ENCODE data around the gene WNT3A.
"Not testable (repeated sequence)": the region's sequence is repeated elsewhere in the genome, so short reads cannot be mapped to it uniquely, and the experiment has no call there.

WNT3A gene

GRCh38 chr1:228006786-228007048, at the start of gene WNT3A:
TSS of gene WNT3A (plus strand) at chr1:228006998. CDS start at chr1:228007129, 131 bp downstream.
- DNase-seq (ENCODE audit: low read depth), result no peak
- TF ChIP-seq CTCF (IDR thresholded peaks at IDR 0.05; ENCODE audit: low read depth, low read length) (no peak), MYC (IDR thresholded peaks at IDR 0.05; ENCODE audit: low read depth, low read length) (no peak), MAX (IDR thresholded peaks at IDR 0.05; ENCODE audit: low read depth, low read length) (no peak), POLR2A (IDR thresholded peaks at IDR 0.05; ENCODE audit: extremely low read depth, insufficient read length) (no peak)
- no peak within 1 kb of the TSS for H3K4me3 ChIP-seq (ENCODE audit: low read depth, low read length)

- no peak overlapping the region for H3K4me3 ChIP-seq (ENCODE audit: low read depth, low read length)
- no peak for TF ChIP-seq POLR2A (IDR thresholded peaks at IDR 0.05; ENCODE audit: extremely low read depth, insufficient read length)
- no peak for TF ChIP-seq MYC (IDR thresholded peaks at IDR 0.05; ENCODE audit: low read depth, low read length)
- TF ChIP-seq CTCF (IDR thresholded peaks at IDR 0.05; ENCODE audit: low read depth, low read length), result no peak
- no peak for TF ChIP-seq MAX (IDR thresholded peaks at IDR 0.05; ENCODE audit: low read depth, low read length)
- no peak for DNase-seq (ENCODE audit: low read depth)
These were observed 48.0 kb upstream of the WNT3A start for GRCh38 chr1:227958617-227959324.

- H3K4me3 ChIP-seq (ENCODE audit: low read depth, low read length), result no peak overlapping the region
- no peak for DNase-seq (ENCODE audit: low read depth)
- no peak for TF ChIP-seq POLR2A (IDR thresholded peaks at IDR 0.05; ENCODE audit: extremely low read depth, insufficient read length)
- TF ChIP-seq MYC (IDR thresholded peaks at IDR 0.05; ENCODE audit: low read depth, low read length), result no peak
- TF ChIP-seq MAX (IDR thresholded peaks at IDR 0.05; ENCODE audit: low read depth, low read length), result no peak
- TF ChIP-seq CTCF (IDR thresholded peaks at IDR 0.05; ENCODE audit: low read depth, low read length), result no peak
These were observed 47.4 kb upstream of the WNT3A start for GRCh38 chr1:227959325-227959860.

GRCh38 chr1:227961651-227962466, 44.9 kb upstream of the WNT3A start:
- peak; percentile 87 for DNase-seq (ENCODE audit: low read depth)
- TF ChIP-seq MYC (IDR thresholded peaks at IDR 0.05; ENCODE audit: low read depth, low read length) (peak; percentile 74; the same call in 1 of the 2 replicates), MAX (IDR thresholded peaks at IDR 0.05; ENCODE audit: low read depth, low read length) (peak; percentile 88), CTCF (IDR thresholded peaks at IDR 0.05; ENCODE audit: low read depth, low read length) (no peak)
- no peak overlapping the region for H3K4me3 ChIP-seq (ENCODE audit: low read depth, low read length)

GRCh38 chr1:227966733-227967132, 40.1 kb upstream of the WNT3A start:
- DNase-seq (ENCODE audit: low read depth); H3K4me3 ChIP-seq (ENCODE audit: low read depth, low read length): not testable (repeated sequence)

GRCh38 chr1:227967815-227968214, 39.0 kb upstream of the WNT3A start:
- not testable (repeated sequence) for DNase-seq (ENCODE audit: low read depth); H3K4me3 ChIP-seq (ENCODE audit: low read depth, low read length)

- not testable (repeated sequence) for H3K4me3 ChIP-seq (ENCODE audit: low read depth, low read length); DNase-seq (ENCODE audit: low read depth)
These were observed 36.5 kb upstream of the WNT3A start for GRCh38 chr1:227970076-227970995.

GRCh38 chr1:227971216-227971615, 35.6 kb upstream of the WNT3A start:
- not testable (repeated sequence) for DNase-seq (ENCODE audit: low read depth); H3K4me3 ChIP-seq (ENCODE audit: low read depth, low read length)

GRCh38 chr1:227971643-227972282, 35.0 kb upstream of the WNT3A start:
- not testable (repeated sequence) for DNase-seq (ENCODE audit: low read depth)

GRCh38 chr1:227972283-227972679, 34.5 kb upstream of the WNT3A start:
- not testable (repeated sequence) for H3K4me3 ChIP-seq (ENCODE audit: low read depth, low read length); DNase-seq (ENCODE audit: low read depth)

More at GRCh38 chr1:227971643-227972282, 35.0 kb upstream of the WNT3A start:
- not testable (repeated sequence) for H3K4me3 ChIP-seq (ENCODE audit: low read depth, low read length)

All from NB4 (cell line).